GDM1 (cell line): Measurements from ENCODE around the gene TSPO.

ENCODE experiments used
- DNase-seq: peaks from one replicate; lab custom pipeline; 2025; lab: John Stamatoyannopoulos, UW

Gene TSPO

GRCh38 chr22:43202326-43202725 is 51.0 kb downstream of the TSPO start:
- no peak for DNase-seq

GRCh38 chr22:43202756-43203410 is 51.5 kb downstream of the TSPO start:
- no peak for DNase-seq

GRCh38 chr22:43203471-43203981 is 52.2 kb downstream of the TSPO start:
- DNase-seq, result no peak

GRCh38 chr22:43205261-43205691 is 53.9 kb downstream of the TSPO start:
- no peak for DNase-seq

GRCh38 chr22:43205748-43206508 is 54.6 kb downstream of the TSPO start:
- no peak for DNase-seq

- no peak for DNase-seq
These were observed 55.3 kb downstream of the TSPO start for GRCh38 chr22:43206509-43207161.

GRCh38 chr22:43207386-43207785 is 56.0 kb downstream of the TSPO start:
- DNase-seq, result no peak

GRCh38 chr22:43207849-43208702 is 56.7 kb downstream of the TSPO start:
- DNase-seq, result no peak

GRCh38 chr22:43208703-43209522 is 57.6 kb downstream of the TSPO start:
- DNase-seq, result no peak

GRCh38 chr22:43209523-43209890 is 58.1 kb downstream of the TSPO start:
- no peak for DNase-seq

- DNase-seq, result no peak
These were observed 58.6 kb downstream of the TSPO start for GRCh38 chr22:43209971-43210370.

- DNase-seq, result no peak
These were observed 59.5 kb downstream of the TSPO start for GRCh38 chr22:43210631-43211515.

- no peak for DNase-seq
These were observed 60.6 kb downstream of the TSPO start for GRCh38 chr22:43211941-43212433.

- no peak for DNase-seq
These were observed 61.1 kb downstream of the TSPO start for GRCh38 chr22:43212434-43212952.
